Aorta (tissue), 5 donors: ENCODE data around the gene SLC9C2. TPM values are rescaled to one million over a fixed set of nuclear protein-coding genes. Genes with fewer than 3 reads are reported as not detected.

Source experiments
- ATAC-seq: fragments of 200-7000 bp; cut with Tn5 transposase; one replicate; pipeline ENCODE4 v1.9.1; 2022; ENCODE audit warnings: moderate library complexity; ENCODE audit not compliant: low FRiP score
- DNase-seq, 2 donors: peaks; one replicate each; pipeline ENCODE4 v3.0.0-alpha.2; 2020
- H3K27ac ChIP-seq, 2 donors: one replicate each; pipeline ENCODE4 v1.5.1; 2013; ENCODE audit warnings: low read length in 2 of 2, mild to moderate bottlenecking in 2 of 2, moderate library complexity in 2 of 2, control low read depth in 1 of 2, inconsistent platforms in 1 of 2, low read depth in 1 of 2
- H3K27me3 ChIP-seq, 2 donors: one replicate each; pipeline ENCODE4 v1.6.1; 2013; ENCODE audit warnings: control low read depth in 1 of 2, low read length in 1 of 2, mild to moderate bottlenecking in 1 of 2, moderate library complexity in 1 of 2; ENCODE audit not compliant: insufficient read depth in 2 of 2, control insufficient read depth in 1 of 2
- H3K36me3 ChIP-seq, 2 donors: one replicate each; pipeline ENCODE4 v1.6.1; 2013; ENCODE audit warnings: control low read depth in 1 of 2, low read length in 1 of 2, mild to moderate bottlenecking in 1 of 2; ENCODE audit not compliant: insufficient read depth in 2 of 2, control insufficient read depth in 1 of 2
- H3K4me1 ChIP-seq, 2 donors: one replicate each; pipeline ENCODE4 v1.6.1; 2013; ENCODE audit warnings: low read length in 2 of 2, control low read depth in 1 of 2, mild to moderate bottlenecking in 1 of 2, moderate library complexity in 1 of 2; ENCODE audit not compliant: insufficient read depth in 2 of 2, control insufficient read depth in 1 of 2
- H3K4me3 ChIP-seq, 2 donors: one replicate each; pipeline ENCODE4 v1.5.1; 2013; ENCODE audit warnings: low read length in 2 of 2, control low read depth in 1 of 2, mild to moderate bottlenecking in 1 of 2
- H3K9me3 ChIP-seq: one replicate; pipeline ENCODE4 v1.6.1; 2013; ENCODE audit warnings: mild to moderate bottlenecking, low read length; ENCODE audit not compliant: control insufficient read depth
- WGBS, 2 donors: extraction: QIAGEN DNeasy Blood & Tissue Kit; methylation state at CpG; one replicate each; pipeline ENCODE4 v1.1.7; 2013; 5-methylcytosine and 5-hydroxymethylcytosine counted together
- intact Hi-C, 2 donors: fragments of 100-400 bp; cut with DNase I; formaldehyde crosslinking; loops; one replicate each; pipeline versions ENCODE4 v1.14.2 to v1.15.0; 2022
- polyA plus RNA-seq, 2 donors: library from polyadenylated mRNA; stranded (reverse); fragments of 200-250 nt; gene quantifications; one replicate each; pipeline ENCODE4 v1.2.3, GENCODE V29; 2013
- total RNA-seq, 2 donors: library from RNA; stranded (reverse); fragmentation: NEBNext Ultra II Directional; extraction: Animal tissue kit (Norgen Biotek cat#: 25700); gene quantifications; one replicate each; pipeline ENCODE4 v1.2.1, GENCODE V29; 2021
- donor health status: healthy with polysubstance abuse.
- donor health status: Bipolar disorder and iron deficiency.
- donor health status: DM: no; HTN: no; CAD: no.
- donor health status: DM: no; HTN: no; CAD: no.
- donor health status: DM: yes; HTN: yes; CAD: no.

SLC9C2 gene
- total and polyA plus RNA-seq, 4 donors = not detected

- intact Hi-C loops = no loop called here
- Histone ChIP-seq H3K4me1 (no peaks in the 10 kb centered on the region), H3K27ac (no peak overlapping the region), H3K27me3 (no peaks in the 10 kb centered on the region), H3K4me3 (no peak overlapping the region), H3K9me3 (no peaks in the 10 kb centered on the region), H3K36me3 (peaks cover 15 to 21% of the 10 kb centered on the region in 2 donors)
- ATAC-seq (no peak), DNase-seq (no peak)
- WGBS, 2 donors = 83 to 90% methylated on average over 2 of the region's 2 CpGs
Measured at GRCh38 chr1:173484276-173484675, 118.6 kb downstream of the SLC9C2 start.

- no peaks in the 10 kb centered on the region for H3K27me3 ChIP-seq
- no peaks in the 10 kb centered on the region for H3K4me1 ChIP-seq
- WGBS, 2 donors = 75 to 76% methylated on average over 1 of the region's 1 CpG
- H3K27ac ChIP-seq = no peak overlapping the region
- no peak overlapping the region for H3K4me3 ChIP-seq
- ATAC-seq = no peak
- no peak for DNase-seq
- H3K9me3 ChIP-seq = no peaks in the 10 kb centered on the region
- intact Hi-C loops = no loop called here
- H3K36me3 ChIP-seq = peaks cover 12 to 16% of the 10 kb centered on the region in 2 donors
Measured at GRCh38 chr1:173482683-173483082, 120.2 kb downstream of the SLC9C2 start.

- no peaks in the 10 kb centered on the region for H3K4me1 ChIP-seq
- DNase-seq (no peak), ATAC-seq (no peak)
- no peaks in the 10 kb centered on the region for H3K9me3 ChIP-seq
- 32 to 54% methylated on average over 1 of the region's 1 CpG for WGBS, 2 donors
- peaks cover 8% of the 10 kb centered on the region in 2 donors for H3K36me3 ChIP-seq
- intact Hi-C loops = no loop called here
- H3K27me3 ChIP-seq = no peaks in the 10 kb centered on the region
- H3K4me3 ChIP-seq = no peak overlapping the region
- no peak overlapping the region for H3K27ac ChIP-seq
Measured at GRCh38 chr1:173481195-173481772, 121.6 kb downstream of the SLC9C2 start.

DNA sequence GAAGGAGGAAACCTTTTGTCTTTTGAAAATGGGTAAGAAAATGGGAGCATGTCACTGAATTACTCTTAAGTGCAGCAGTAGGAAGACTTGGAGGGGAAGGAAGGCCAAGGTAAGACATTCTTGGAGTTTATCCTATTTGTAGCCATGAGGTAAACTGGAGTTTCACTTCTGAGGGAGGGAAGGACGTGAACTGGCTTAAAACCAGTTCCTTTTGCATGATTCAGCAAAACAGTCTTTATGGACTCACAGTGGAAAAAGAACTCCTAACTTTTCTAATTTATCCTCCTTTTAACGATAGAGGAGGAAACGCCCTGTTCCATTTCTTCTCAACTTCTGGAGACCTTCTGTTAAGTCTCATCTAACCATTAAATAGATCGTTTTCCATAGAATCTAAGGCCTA is 123.2 kb downstream of the SLC9C2 start:
- DNase-seq (no peak), ATAC-seq (no peak)
- Histone ChIP-seq H3K4me3 (no peak overlapping the region), H3K36me3 (peaks cover 5 to 8% of the 10 kb centered on the region in 2 donors), H3K27me3 (no peaks in the 10 kb centered on the region), H3K4me1 (no peaks in the 10 kb centered on the region), H3K27ac (no peak overlapping the region), H3K9me3 (no peaks in the 10 kb centered on the region)
- 69 to 75% methylated on average over 4 of the region's 4 CpGs for WGBS, 2 donors
- intact Hi-C loops = loop anchor here in 1 of 2 donors (2.0 to 5.0 kb wide), 3 partner anchors 49 to 388 kb away; partner anchors contain the start of genes GAS5 and ZBTB37

GRCh38 chr1:173478094-173478674 is 124.7 kb downstream of the SLC9C2 start:
- Histone ChIP-seq H3K4me1 (no peaks in the 10 kb centered on the region), H3K27me3 (no peaks in the 10 kb centered on the region), H3K4me3 (peak overlapping the region; percentile 61 to 63), H3K36me3 (peaks cover 5 to 8% of the 10 kb centered on the region in 2 donors), H3K9me3 (no peaks in the 10 kb centered on the region), H3K27ac (peak overlapping the region; percentile 78 to 86)
- DNase-seq = peak; percentile 68 to 79
- peak; percentile 77 for ATAC-seq
- 3% methylated on average over 9 of the region's 9 CpGs for WGBS, 2 donors
- intact Hi-C loops = loop anchor here in 1 of 2 donors (2.0 to 5.0 kb wide), 3 partner anchors 47 to 389 kb away; partner anchors contain the start of genes GAS5 and ZBTB37

DNA sequence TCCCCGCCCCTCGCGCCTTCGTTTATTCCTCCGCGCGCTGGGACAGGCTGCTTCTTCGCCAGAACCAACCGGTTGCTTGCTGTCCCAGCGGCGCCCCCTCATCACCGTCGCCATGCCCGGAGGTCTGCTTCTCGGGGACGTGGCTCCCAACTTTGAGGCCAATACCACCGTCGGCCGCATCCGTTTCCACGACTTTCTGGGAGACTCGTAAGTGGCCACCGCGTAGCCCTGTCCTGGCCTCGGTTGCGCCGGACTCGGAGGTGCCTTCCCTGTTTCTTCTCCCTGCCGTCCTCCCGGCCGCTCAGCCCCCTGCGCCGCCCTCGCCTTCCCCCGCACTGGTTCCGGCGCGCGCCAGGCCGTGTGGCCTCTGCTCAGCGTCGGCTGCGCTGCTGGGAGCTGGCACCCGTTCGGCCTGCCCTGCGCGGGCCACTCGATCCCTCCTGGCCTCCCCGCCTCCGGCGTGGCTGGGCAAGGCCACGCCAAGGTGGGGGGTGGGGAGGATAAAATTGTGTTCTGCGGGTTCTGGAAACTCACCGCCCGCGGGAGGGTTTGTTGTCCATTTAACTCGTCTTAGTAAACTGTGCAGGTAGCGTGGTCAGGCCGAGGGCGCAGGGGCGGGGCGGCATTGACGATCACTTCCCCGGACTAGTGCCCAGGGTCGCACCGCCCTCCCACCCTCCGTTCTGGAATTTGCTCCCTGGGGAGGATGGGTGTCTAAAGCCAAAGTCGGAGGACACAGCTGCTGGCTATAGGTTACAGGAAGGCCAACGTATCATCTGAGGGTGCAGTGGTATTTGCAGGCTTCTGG is 125.4 kb downstream of the SLC9C2 start, which contains the start of gene PRDX6:
Gene PRDX6 (plus strand): TSS at position 50 of the 808 bp plus-strand sequence. CDS start 63 bp downstream, at position 113.
- peaks cover 4 to 5% of the 10 kb centered on the region in 2 donors for H3K36me3 ChIP-seq
- no peaks in the 10 kb centered on the region for H3K4me1 ChIP-seq
- 0% methylated on average over 58 to 69 of the region's 69 CpGs for WGBS, 2 donors
- peak within 1 kb of the TSS; percentile 78 to 86 for H3K27ac ChIP-seq
- peak within 1 kb of the TSS; percentile 63 to 83 for H3K4me3 ChIP-seq
- peak; percentile 85 to 92 for DNase-seq
- no peaks in the 10 kb centered on the region for H3K9me3 ChIP-seq
- no peaks in the 10 kb centered on the region for H3K27me3 ChIP-seq
- intact Hi-C loops = loop anchor here (2.0 to 5.0 kb wide), 3 partner anchors 47 to 390 kb away; partner anchors contain the start of genes GAS5 (in 1 of the 2) and ZBTB37 (in 1 of the 2)
- ATAC-seq = peak; percentile 90

DNA sequence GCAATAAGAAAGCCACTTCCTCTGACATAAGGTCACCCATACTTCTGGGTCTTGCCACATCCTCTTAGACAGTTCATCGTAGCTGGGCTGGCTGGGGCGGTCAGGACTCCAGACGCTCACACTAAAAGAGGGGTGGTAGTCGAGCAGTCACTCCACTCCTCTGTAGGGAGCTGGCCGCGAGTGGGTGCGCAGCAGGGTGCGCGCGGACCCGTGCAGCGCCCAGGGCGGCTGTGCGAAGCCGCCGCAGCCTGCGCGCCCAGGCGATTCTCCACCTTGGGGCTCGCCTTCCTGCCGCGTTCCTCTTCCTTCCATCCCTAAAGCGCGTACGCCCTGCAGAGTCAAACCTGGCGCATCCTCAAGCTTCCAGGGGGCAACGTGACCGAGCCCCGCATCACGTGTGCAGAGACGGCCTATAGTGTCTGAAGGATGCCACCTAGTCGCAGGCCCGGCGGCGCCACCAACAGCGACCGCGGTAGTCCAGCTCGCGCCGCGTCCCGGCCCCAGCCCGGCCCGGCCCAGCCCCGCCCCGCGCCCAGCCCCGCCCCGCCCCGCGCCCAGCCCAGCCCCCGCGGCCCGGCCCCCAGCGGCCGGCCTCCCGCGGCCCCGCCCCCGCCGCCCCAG is 126.1 kb downstream of the SLC9C2 start:
- WGBS, 2 donors = 0 to 1% methylated on average over 43 to 62 of the region's 62 CpGs
- Histone ChIP-seq H3K36me3 (peaks cover 4 to 5% of the 10 kb centered on the region in 2 donors), H3K4me1 (no peaks in the 10 kb centered on the region), H3K27ac (peak overlapping the region; percentile 20 to 52), H3K9me3 (no peaks in the 10 kb centered on the region), H3K4me3 (peak overlapping the region; percentile 4 to 83), H3K27me3 (no peaks in the 10 kb centered on the region)
- peak; percentile 94 for ATAC-seq
- intact Hi-C loops = loop anchor here (2.0 to 5.0 kb wide), 3 partner anchors 46 to 391 kb away; partner anchors contain the start of genes GAS5 (in 1 of the 2) and ZBTB37 (in 1 of the 2)
- DNase-seq = peak; percentile 95 to 96

GRCh38 chr1:173476197-173476664 is 126.6 kb downstream of the SLC9C2 start:
- peak overlapping the region; percentile 47 to 52 for H3K27ac ChIP-seq
- H3K27me3 ChIP-seq = no peaks in the 10 kb centered on the region
- H3K36me3 ChIP-seq = peaks cover 0 to 1% of the 10 kb centered on the region in 2 donors
- DNase-seq = no peak
- WGBS, 2 donors = 28 to 32% methylated on average over 5 of the region's 5 CpGs
- H3K4me1 ChIP-seq = no peaks in the 10 kb centered on the region
- H3K9me3 ChIP-seq = no peaks in the 10 kb centered on the region
- H3K4me3 ChIP-seq = peak overlapping the region; percentile 32 to 83
- no peak for ATAC-seq
- intact Hi-C loops = loop anchor here (2.0 to 5.0 kb wide), 3 partner anchors 45 to 391 kb away; partner anchors contain the start of genes GAS5 (in 1 of the 2) and ZBTB37 (in 1 of the 2)
